Naive B cell (primary cell): ENCODE results near the gene IL17RB. TPM values are rescaled to one million over a fixed set of nuclear protein-coding genes. Genes with fewer than 3 reads are reported as not detected.

Source experiments
- ATAC-seq, 2 donors: fragments of 150-1000 bp; cut with Tn5 transposase; 2 replicates each; pipeline ENCODE4 v1.10.0; 2021; ENCODE audit warnings: low read depth in 2 of 2, mild to moderate bottlenecking in 2 of 2, moderate library complexity in 2 of 2
- DNase-seq: peaks from one replicate; pipeline ENCODE4 v3.0.0; 2022
- H3K27ac Mint-ChIP-seq, 6 donors: one replicate each; pipeline ENCODE4 v1.8.0; 2020 to 2022; ENCODE audit warnings: mild to moderate bottlenecking in 6 of 6, mixed read lengths in 6 of 6, moderate library complexity in 5 of 6, inconsistent platforms in 2 of 6
- H3K27me3 Mint-ChIP-seq, 3 donors: one replicate each; pipeline ENCODE4 v1.8.0; 2021 to 2022; ENCODE audit warnings: mixed read lengths in 3 of 3, mild to moderate bottlenecking in 1 of 3
- H3K36me3 Mint-ChIP-seq, 2 donors: one replicate each; pipeline ENCODE4 v1.8.0; 2020 to 2022; ENCODE audit warnings: mixed read lengths in 2 of 2, inconsistent platforms in 1 of 2, mild to moderate bottlenecking in 1 of 2
- H3K4me1 Mint-ChIP-seq, 3 donors: one replicate each; pipeline ENCODE4 v1.8.0; 2020 to 2022; ENCODE audit warnings: mixed read lengths in 3 of 3, inconsistent platforms in 1 of 3, mild to moderate bottlenecking in 1 of 3, moderate library complexity in 1 of 3
- H3K4me3 Mint-ChIP-seq, 8 donors: one replicate each; pipeline ENCODE4 v1.8.0; 2020 to 2022; ENCODE audit warnings: mild to moderate bottlenecking in 8 of 8, mixed read lengths in 8 of 8, moderate library complexity in 8 of 8, inconsistent platforms in 2 of 8
- H3K9me3 Mint-ChIP-seq, 7 donors: one replicate each; pipeline ENCODE4 v1.8.0; 2020 to 2022; ENCODE audit warnings: mixed read lengths in 7 of 7, mild to moderate bottlenecking in 5 of 7, inconsistent platforms in 2 of 7, moderate library complexity in 1 of 7
- polyA plus RNA-seq, 6 donors: library from polyadenylated mRNA; unstranded; fragments of 300-500 nt; fragmentation: Illumina TruSeq; gene quantifications; one replicate each; pipeline ENCODE4 v1.2.3, GENCODE V29; 2021; ENCODE audit warnings: low read depth in 6 of 6

Gene IL17RB
- polyA plus RNA-seq, 6 donors from 2014 or later: 0.27 to 0.81 (median 0.45) TPM; not detected in 1

DNA sequence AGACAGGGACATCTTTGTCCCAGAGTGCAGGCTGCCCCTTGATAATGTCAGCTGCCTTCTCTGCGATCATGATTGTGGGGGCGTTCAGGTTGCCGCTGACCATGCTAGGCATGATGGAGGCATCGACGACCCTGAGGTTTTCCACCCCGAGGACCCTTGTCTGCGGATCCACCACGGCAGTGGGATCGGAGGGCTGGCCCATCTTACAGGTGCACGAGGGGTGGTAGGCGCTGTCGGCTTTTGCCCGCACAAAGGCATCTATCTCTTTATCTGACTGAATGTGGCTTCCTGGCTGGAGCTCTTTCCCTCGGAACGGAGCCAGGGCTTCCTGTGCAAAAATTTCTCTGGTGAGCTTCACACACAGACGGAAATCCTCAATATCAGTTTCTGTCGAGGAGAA, 28.6 kb upstream of the IL17RB start:
- H3K27me3 Mint-ChIP-seq: peaks cover 4 to 16% (median 6%) of the 10 kb centered on the region in 3 donors
- no peaks in the 10 kb centered on the region for H3K9me3 Mint-ChIP-seq
- ATAC-seq (no peak), DNase-seq (no peak)
- no peaks in the 10 kb centered on the region for H3K36me3 Mint-ChIP-seq
- no peak overlapping the region for H3K4me3 Mint-ChIP-seq
- H3K4me1 Mint-ChIP-seq: peaks cover 0 to 3% (median 0%) of the 10 kb centered on the region in 3 donors
- H3K27ac Mint-ChIP-seq: no peak overlapping the region

GRCh38 chr3:53818221-53819162, 27.9 kb upstream of the IL17RB start:
- H3K36me3 Mint-ChIP-seq: no peaks in the 10 kb centered on the region
- ATAC-seq (no peak), DNase-seq (no peak)

DNA sequence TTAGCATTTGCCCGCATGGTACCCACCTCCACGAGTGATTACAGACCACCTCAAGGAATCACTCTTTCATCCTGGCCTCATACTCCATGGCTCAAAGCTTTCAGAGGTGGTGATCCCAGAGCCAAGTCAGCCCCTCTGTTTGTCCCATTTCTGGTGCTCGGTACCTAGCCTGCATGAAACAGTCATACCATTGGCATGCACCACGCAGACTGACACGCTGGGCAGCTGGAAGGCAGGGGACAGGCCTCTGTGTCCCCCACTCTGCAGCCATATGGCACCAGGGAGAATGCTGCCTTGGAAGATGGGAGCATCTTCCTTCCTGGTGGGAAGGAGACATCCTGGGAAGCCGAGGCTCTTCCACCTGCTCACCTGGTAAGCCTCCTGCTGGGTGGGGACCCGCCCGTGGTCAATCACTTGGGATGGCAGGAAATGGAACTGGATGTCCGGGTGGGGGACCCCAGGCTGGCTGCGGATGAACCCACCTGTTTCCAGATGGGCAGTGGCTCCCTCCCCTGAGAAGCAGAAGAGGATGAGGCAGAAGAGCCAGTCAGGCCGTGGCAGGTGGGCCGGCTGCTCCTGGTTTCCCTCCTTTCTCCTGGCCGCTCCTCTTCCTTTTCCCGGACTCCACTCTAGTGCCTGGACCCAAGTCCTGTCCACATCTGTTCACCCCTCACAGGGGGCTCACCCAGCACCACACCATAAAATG, 27.1 kb upstream of the IL17RB start:
- no peaks in the 10 kb centered on the region for H3K9me3 Mint-ChIP-seq
- no peaks in the 10 kb centered on the region for H3K36me3 Mint-ChIP-seq
- ATAC-seq (no peak), DNase-seq (no peak)
- H3K27me3 Mint-ChIP-seq: peaks cover 4 to 16% (median 6%) of the 10 kb centered on the region in 3 donors
- H3K4me1 Mint-ChIP-seq: peaks cover 0 to 3% (median 0%) of the 10 kb centered on the region in 3 donors
- H3K27ac Mint-ChIP-seq: no peak overlapping the region
- H3K4me3 Mint-ChIP-seq: no peak overlapping the region

More at GRCh38 chr3:53818221-53819162, 27.9 kb upstream of the IL17RB start:
- Mint-ChIP-seq H3K9me3 (no peaks in the 10 kb centered on the region), H3K4me3 (no peak overlapping the region), H3K4me1 (peaks cover 0 to 3% (median 0%) of the 10 kb centered on the region in 3 donors), H3K27me3 (peaks cover 4 to 16% (median 6%) of the 10 kb centered on the region in 3 donors), H3K27ac (no peak overlapping the region)

GRCh38 chr3:53820084-53820483, 26.3 kb upstream of the IL17RB start:
- peaks cover 0 to under 1% (median 0%) of the 10 kb centered on the region in 7 donors for H3K9me3 Mint-ChIP-seq
- H3K4me3 Mint-ChIP-seq: no peak overlapping the region
- peaks cover 4 to 20% (median 6%) of the 10 kb centered on the region in 3 donors for H3K27me3 Mint-ChIP-seq
- no peak for DNase-seq
- peaks cover 0 to 3% (median 0%) of the 10 kb centered on the region in 3 donors for H3K4me1 Mint-ChIP-seq
- no peak overlapping the region for H3K27ac Mint-ChIP-seq
- no peaks in the 10 kb centered on the region for H3K36me3 Mint-ChIP-seq
- ATAC-seq: no peak

GRCh38 chr3:53820756-53821580, 25.4 kb upstream of the IL17RB start:
- Mint-ChIP-seq H3K27me3 (peaks cover 4 to 26% (median 6%) of the 10 kb centered on the region in 3 donors), H3K9me3 (peaks cover 0 to 2% (median 0%) of the 10 kb centered on the region in 7 donors), H3K27ac (no peak overlapping the region), H3K4me1 (peaks cover 0 to 3% (median 0%) of the 10 kb centered on the region in 3 donors), H3K4me3 (peak overlapping the region in 1 of 8 donors; percentile 47), H3K36me3 (no peaks in the 10 kb centered on the region)
- no peak for DNase-seq
- ATAC-seq: no peak

GRCh38 chr3:53821631-53822121, 24.7 kb upstream of the IL17RB start:
- H3K4me3 Mint-ChIP-seq: no peak overlapping the region
- H3K36me3 Mint-ChIP-seq: no peaks in the 10 kb centered on the region
- peaks cover 0 to 2% (median 0%) of the 10 kb centered on the region in 7 donors for H3K9me3 Mint-ChIP-seq
- peaks cover 0 to 3% (median 0%) of the 10 kb centered on the region in 3 donors for H3K4me1 Mint-ChIP-seq
- no peak overlapping the region for H3K27ac Mint-ChIP-seq
- H3K27me3 Mint-ChIP-seq: peaks cover 4 to 26% (median 6%) of the 10 kb centered on the region in 3 donors
- ATAC-seq: no peak
- no peak for DNase-seq

DNA sequence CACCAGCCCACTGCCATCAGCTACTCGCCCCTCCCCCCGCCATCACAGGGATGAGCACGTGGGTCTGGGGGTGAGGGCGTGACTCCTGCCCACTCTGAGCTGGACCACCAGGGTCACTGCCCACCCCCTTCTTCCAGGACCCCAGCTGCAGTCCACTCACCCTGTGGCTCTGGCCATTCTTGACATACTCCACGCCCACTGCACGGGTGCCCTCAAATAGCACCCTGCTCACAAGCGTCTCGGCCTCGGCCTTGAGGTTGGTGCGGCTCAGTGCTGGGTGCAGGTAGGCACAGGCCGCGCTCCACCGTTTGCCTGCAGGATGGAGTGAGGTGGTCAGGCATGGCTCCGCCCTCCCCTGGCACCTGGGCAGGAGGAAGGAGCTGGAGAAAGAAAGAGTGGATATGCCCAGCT, 24.0 kb upstream of the IL17RB start:
- Mint-ChIP-seq H3K9me3 (peaks cover 0 to 2% (median 0%) of the 10 kb centered on the region in 7 donors), H3K4me3 (no peak overlapping the region), H3K27ac (no peak overlapping the region), H3K27me3 (peaks cover 4 to 25% (median 6%) of the 10 kb centered on the region in 3 donors), H3K36me3 (no peaks in the 10 kb centered on the region), H3K4me1 (peaks cover 0 to 3% (median 0%) of the 10 kb centered on the region in 3 donors)
- no peak for DNase-seq
- ATAC-seq: no peak

GRCh38 chr3:53823026-53823955, 23.1 kb upstream of the IL17RB start:
- Mint-ChIP-seq H3K4me3 (no peak overlapping the region), H3K27me3 (peaks cover 0 to 16% (median 3%) of the 10 kb centered on the region in 3 donors), H3K9me3 (peaks cover 0 to 2% (median 0%) of the 10 kb centered on the region in 7 donors)

DNA sequence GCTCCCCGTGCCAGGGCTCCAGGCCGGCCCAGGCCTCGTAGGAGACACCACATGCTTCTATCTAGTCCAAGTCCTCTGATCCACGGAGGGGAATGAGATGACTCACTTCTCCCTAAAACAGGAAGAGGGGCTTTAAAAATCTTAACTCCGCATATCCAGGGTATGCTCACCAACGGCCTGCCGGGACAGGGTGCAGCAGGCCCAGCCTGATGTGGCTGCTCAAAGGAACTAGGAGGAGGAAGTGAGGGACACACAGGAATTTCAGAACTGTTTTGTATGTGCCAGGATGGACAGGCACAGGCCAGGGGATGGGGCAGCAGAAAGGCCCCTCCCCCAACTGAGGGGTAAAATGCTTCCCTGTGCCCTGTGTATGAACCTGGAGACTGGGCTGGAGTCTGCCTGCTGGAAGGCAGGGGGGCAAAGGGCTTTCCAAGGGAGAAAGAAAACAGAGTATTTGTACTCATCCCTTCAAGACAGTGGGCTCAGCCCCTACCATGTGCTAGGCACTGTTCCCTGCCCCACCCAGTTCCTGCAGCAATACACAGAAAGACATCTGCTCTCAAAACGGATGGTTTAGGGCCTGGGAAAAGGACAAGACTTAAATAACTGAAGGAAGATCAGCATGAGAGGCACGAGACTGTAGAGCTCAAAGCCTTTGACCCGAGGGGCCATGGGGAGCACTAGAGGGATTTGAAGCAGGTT, 22.3 kb upstream of the IL17RB start:
- H3K27me3 Mint-ChIP-seq: peaks cover 0 to 16% (median 0%) of the 10 kb centered on the region in 3 donors
- no peaks in the 10 kb centered on the region for H3K36me3 Mint-ChIP-seq
- H3K4me3 Mint-ChIP-seq: no peak overlapping the region
- peaks cover 0 to 3% (median 0%) of the 10 kb centered on the region in 3 donors for H3K4me1 Mint-ChIP-seq
- DNase-seq (no peak), ATAC-seq (no peak)
- H3K27ac Mint-ChIP-seq: no peak overlapping the region
- peaks cover 0 to 2% (median 0%) of the 10 kb centered on the region in 7 donors for H3K9me3 Mint-ChIP-seq

More at GRCh38 chr3:53823026-53823955, 23.1 kb upstream of the IL17RB start:
- peaks cover 0 to 3% (median 0%) of the 10 kb centered on the region in 3 donors for H3K4me1 Mint-ChIP-seq
- no peaks in the 10 kb centered on the region for H3K36me3 Mint-ChIP-seq
- ATAC-seq (no peak), DNase-seq (no peak)
- H3K27ac Mint-ChIP-seq: no peak overlapping the region

DNA sequence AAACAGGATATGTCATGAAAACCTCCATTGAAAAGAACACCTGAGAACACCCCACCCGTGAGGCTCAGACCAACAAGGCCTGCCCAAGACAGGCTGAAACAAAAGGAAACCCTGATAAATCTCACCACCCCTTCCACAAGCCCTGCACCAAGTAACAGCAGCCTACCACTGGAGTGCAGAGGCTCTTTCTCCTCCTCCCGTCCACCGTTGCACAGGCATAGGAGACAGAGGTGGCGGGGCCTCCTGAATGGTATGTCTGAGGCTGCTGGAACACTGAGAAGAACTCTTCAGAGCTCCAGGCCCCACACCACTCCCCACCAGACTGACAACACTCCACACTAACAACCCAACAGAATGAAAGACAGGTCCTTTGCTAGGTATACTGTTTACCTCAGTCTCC, 21.6 kb upstream of the IL17RB start:
- no peaks in the 10 kb centered on the region for H3K36me3 Mint-ChIP-seq
- DNase-seq (no peak), ATAC-seq (no peak)
- H3K4me3 Mint-ChIP-seq: no peak overlapping the region
- peaks cover 0 to 13% (median 0%) of the 10 kb centered on the region in 3 donors for H3K27me3 Mint-ChIP-seq
- no peak overlapping the region for H3K27ac Mint-ChIP-seq
- H3K4me1 Mint-ChIP-seq: peaks cover 0 to 3% (median 0%) of the 10 kb centered on the region in 3 donors
- peaks cover 0 to 2% (median 0%) of the 10 kb centered on the region in 7 donors for H3K9me3 Mint-ChIP-seq

GRCh38 chr3:53826048-53826447, 20.3 kb upstream of the IL17RB start:
- Mint-ChIP-seq H3K36me3 (no peaks in the 10 kb centered on the region), H3K4me3 (no peak overlapping the region), H3K4me1 (peaks cover 0 to 3% (median 0%) of the 10 kb centered on the region in 3 donors), H3K9me3 (peaks cover 0 to 2% (median 0%) of the 10 kb centered on the region in 7 donors), H3K27ac (no peak overlapping the region), H3K27me3 (peaks cover 0 to 10% (median 0%) of the 10 kb centered on the region in 3 donors)
- no peak for ATAC-seq
- DNase-seq: no peak
